Panc1 (cell line): Measurements from ENCODE around the gene ATP6V1C2. TPM values are rescaled to one million over a fixed set of nuclear protein-coding genes. Genes with fewer than 3 reads are reported as not detected.
A peak's percentile ranks its signal among the peaks of the same experiment; 100 is the strongest.

Source experiments
- ATAC-seq: fragments of 200-7000 bp; cut with Tn5 transposase; 2 replicates; pipeline ENCODE4 v1.9.1; 2020; ENCODE audit warnings: mild to moderate bottlenecking, moderate library complexity
- BruUV-seq: library from RNA; stranded (reverse); fragments of 400-500 nt; replicated peaks from 2 replicates; lab custom pipeline; 2021; lab: Mats Ljungman, UMichigan
- CTCF ChIA-PET: fragments of 300-600 bp; sonication (Branson Sonifier 250); formaldehyde crosslinking; loops from one replicate; lab custom pipeline; 2022; ENCODE audit warnings: antibody characterized with exemption; lab: Charles Lee
- POLR2A ChIA-PET: fragments of 300-600 bp; sonication (Branson Sonifier 250); formaldehyde crosslinking; loops from one replicate; lab custom pipeline; 2022; ENCODE audit warnings: antibody characterized with exemption; lab: Charles Lee
- DNase-seq: peaks from one replicate; pipeline ENCODE4 v3.0.0-alpha.2; 2010; ENCODE audit warnings: low read depth, low spot score
- H3K27ac ChIP-seq: 2 replicates; pipeline ENCODE4 v1.5.1; 2011; ENCODE audit warnings: mild to moderate bottlenecking, low read length, inconsistent platforms
- H3K27me3 ChIP-seq: fragments of 200-500 bp; sonication (Bioruptor generic); 2 replicates; pipeline ENCODE4 v1.6.0; 2014; ENCODE audit warnings: low read length, inconsistent platforms; ENCODE audit not compliant: control insufficient read depth, insufficient read depth
- H3K36me3 ChIP-seq: fragments of 200-500 bp; sonication (Bioruptor generic); 2 replicates; pipeline ENCODE4 v1.5.1; 2014; ENCODE audit warnings: inconsistent platforms, mild to moderate bottlenecking, low read length, moderate library complexity; ENCODE audit not compliant: control insufficient read depth, insufficient read depth
- H3K4me1 ChIP-seq: 2 replicates; pipeline ENCODE4 v1.5.1; 2011; ENCODE audit warnings: inconsistent platforms, mild to moderate bottlenecking, low read length, moderate library complexity; ENCODE audit not compliant: control insufficient read depth, insufficient read depth
- H3K4me3 ChIP-seq, 2 experiments: 2 replicates each; pipeline ENCODE4 v1.5.1; 2011 to 2012; ENCODE audit warnings: low read depth in 2 of 2, low read length in 2 of 2, mild to moderate bottlenecking in 2 of 2, inconsistent platforms in 1 of 2, moderate library complexity in 1 of 2
- H3K9me3 ChIP-seq: fragments of 200-500 bp; sonication (Bioruptor generic); 2 replicates; pipeline ENCODE4 v1.5.1; 2014; ENCODE audit warnings: low read depth, mild to moderate bottlenecking, inconsistent platforms, low read length, moderate library complexity; ENCODE audit not compliant: control insufficient read depth, insufficient read depth
- POLR2AphosphoS5 ChIP-seq: IDR thresholded peaks from 2 replicates; pipeline ENCODE4 v1.6.1; 2012; ENCODE audit warnings: mild to moderate bottlenecking, low read depth, low read length, moderate library complexity
- SIN3A ChIP-seq: IDR thresholded peaks from 2 replicates; pipeline ENCODE4 v1.6.1; 2012; ENCODE audit warnings: low read depth, mild to moderate bottlenecking, low read length, moderate library complexity, borderline replicate concordance; ENCODE audit not compliant: insufficient read depth
- TCF7L2 ChIP-seq: IDR thresholded peaks from 2 replicates; pipeline ENCODE4 v1.6.1; 2011; ENCODE audit warnings: mild to moderate bottlenecking, low read depth, low read length, inconsistent platforms
- in situ Hi-C: cut with HindIII; loops from 2 replicates; pipeline ENCODE4 v1.10.0; 2016; ENCODE audit warnings: low sequenced_read_pairs, low pct_unique_long_range_greater_than_20kb
- intact Hi-C: fragments of 100-400 bp; cut with micrococcal nuclease; formaldehyde crosslinking; loops from one replicate; pipeline ENCODE4 v1.10.0; 2022; ENCODE audit not compliant: unreplicated experiment
- total RNA-seq: library from RNA; stranded (reverse); gene quantifications from one replicate; pipeline ENCODE4 v1.2.1, GENCODE V29; 2021; ENCODE audit not compliant: unreplicated experiment
- TF ChIP-seq, protein P1 (sequence below), 2 experiments: IDR thresholded peaks; 2 replicates each; pipeline ENCODE4 v1.6.1; 2011 to 2012; ENCODE audit warnings: low read depth in 2 of 2, control low read depth in 1 of 2, low read length in 1 of 2, mild to moderate bottlenecking in 1 of 2, moderate library complexity in 1 of 2; ENCODE audit not compliant: insufficient read depth in 1 of 2
- TF ChIP-seq, protein P2 (sequence below): fragments of 450-650 bp; IDR thresholded peaks from 2 replicates; pipeline ENCODE4 v1.5.1; 2017; ENCODE audit warnings: mild to moderate bottlenecking

Gene ATP6V1C2
- total RNA-seq, 1 experiment from 2014 or later = 0.54 TPM

GRCh38 chr2:10787176-10787968 is 65.9 kb downstream of the ATP6V1C2 start:
- no peak for DNase-seq
- no peaks in the 10 kb centered on the region for H3K27me3 ChIP-seq
- H3K4me3 ChIP-seq = no peak overlapping the region
- H3K27ac ChIP-seq = no peak overlapping the region
- POLR2A ChIA-PET = no interaction called here
- peaks cover 5% of the 10 kb centered on the region; the same call in 1 of the 2 replicates for H3K4me1 ChIP-seq
- no peak for ATAC-seq
- peaks cover 45% of the 10 kb centered on the region for H3K36me3 ChIP-seq
- BruUV-seq = no TSS peak
- in situ Hi-C loops = no loop called here
- CTCF ChIA-PET = no interaction called here
- no peaks in the 10 kb centered on the region for H3K9me3 ChIP-seq
- TF ChIP-seq, protein P1, sequence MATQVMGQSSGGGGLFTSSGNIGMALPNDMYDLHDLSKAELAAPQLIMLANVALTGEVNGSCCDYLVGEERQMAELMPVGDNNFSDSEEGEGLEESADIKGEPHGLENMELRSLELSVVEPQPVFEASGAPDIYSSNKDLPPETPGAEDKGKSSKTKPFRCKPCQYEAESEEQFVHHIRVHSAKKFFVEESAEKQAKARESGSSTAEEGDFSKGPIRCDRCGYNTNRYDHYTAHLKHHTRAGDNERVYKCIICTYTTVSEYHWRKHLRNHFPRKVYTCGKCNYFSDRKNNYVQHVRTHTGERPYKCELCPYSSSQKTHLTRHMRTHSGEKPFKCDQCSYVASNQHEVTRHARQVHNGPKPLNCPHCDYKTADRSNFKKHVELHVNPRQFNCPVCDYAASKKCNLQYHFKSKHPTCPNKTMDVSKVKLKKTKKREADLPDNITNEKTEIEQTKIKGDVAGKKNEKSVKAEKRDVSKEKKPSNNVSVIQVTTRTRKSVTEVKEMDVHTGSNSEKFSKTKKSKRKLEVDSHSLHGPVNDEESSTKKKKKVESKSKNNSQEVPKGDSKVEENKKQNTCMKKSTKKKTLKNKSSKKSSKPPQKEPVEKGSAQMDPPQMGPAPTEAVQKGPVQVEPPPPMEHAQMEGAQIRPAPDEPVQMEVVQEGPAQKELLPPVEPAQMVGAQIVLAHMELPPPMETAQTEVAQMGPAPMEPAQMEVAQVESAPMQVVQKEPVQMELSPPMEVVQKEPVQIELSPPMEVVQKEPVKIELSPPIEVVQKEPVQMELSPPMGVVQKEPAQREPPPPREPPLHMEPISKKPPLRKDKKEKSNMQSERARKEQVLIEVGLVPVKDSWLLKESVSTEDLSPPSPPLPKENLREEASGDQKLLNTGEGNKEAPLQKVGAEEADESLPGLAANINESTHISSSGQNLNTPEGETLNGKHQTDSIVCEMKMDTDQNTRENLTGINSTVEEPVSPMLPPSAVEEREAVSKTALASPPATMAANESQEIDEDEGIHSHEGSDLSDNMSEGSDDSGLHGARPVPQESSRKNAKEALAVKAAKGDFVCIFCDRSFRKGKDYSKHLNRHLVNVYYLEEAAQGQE (IDR thresholded peaks at IDR 0.05; ENCODE audit: insufficient read depth in 1 of 2, low read depth in 2 of 2, low read length in 1 of 2) = no peak
- TF ChIP-seq, protein P2, sequence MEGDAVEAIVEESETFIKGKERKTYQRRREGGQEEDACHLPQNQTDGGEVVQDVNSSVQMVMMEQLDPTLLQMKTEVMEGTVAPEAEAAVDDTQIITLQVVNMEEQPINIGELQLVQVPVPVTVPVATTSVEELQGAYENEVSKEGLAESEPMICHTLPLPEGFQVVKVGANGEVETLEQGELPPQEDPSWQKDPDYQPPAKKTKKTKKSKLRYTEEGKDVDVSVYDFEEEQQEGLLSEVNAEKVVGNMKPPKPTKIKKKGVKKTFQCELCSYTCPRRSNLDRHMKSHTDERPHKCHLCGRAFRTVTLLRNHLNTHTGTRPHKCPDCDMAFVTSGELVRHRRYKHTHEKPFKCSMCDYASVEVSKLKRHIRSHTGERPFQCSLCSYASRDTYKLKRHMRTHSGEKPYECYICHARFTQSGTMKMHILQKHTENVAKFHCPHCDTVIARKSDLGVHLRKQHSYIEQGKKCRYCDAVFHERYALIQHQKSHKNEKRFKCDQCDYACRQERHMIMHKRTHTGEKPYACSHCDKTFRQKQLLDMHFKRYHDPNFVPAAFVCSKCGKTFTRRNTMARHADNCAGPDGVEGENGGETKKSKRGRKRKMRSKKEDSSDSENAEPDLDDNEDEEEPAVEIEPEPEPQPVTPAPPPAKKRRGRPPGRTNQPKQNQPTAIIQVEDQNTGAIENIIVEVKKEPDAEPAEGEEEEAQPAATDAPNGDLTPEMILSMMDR = peak; percentile 69
- intact Hi-C loops = no loop called here

DNA sequence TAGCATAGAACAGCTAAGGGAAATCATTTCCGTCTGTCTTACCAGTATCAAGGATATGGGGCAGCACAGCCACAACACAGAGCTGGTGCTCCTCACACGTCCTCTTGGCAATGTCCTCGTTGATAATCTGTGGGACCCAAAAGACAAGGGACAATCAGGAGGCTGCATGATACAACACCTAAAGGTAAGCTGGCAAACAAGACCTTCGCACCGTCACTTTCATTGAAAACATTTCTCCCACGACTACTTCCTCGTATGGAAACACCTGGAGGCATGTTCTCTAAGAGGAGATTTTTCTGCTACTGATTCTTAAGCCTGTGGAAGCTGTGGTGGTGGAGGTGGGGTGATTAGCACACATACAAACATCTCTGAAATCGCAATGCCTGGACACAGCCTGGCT is 67.4 kb downstream of the ATP6V1C2 start:
- intact Hi-C loops (no loop called here), in situ Hi-C loops (no loop called here)
- ATAC-seq (no peak), DNase-seq (no peak)
- H3K27ac ChIP-seq = no peak overlapping the region
- BruUV-seq = no TSS peak
- CTCF ChIA-PET = no interaction called here
- H3K4me3 ChIP-seq = no peak overlapping the region
- POLR2A ChIA-PET = interaction anchor here (0.7 kb wide), 1 partner anchor 99 kb away, joined by 5 read pairs; the partner anchor contains the start of gene NOL10
- H3K9me3 ChIP-seq = no peaks in the 10 kb centered on the region
- H3K27me3 ChIP-seq = no peaks in the 10 kb centered on the region
- TF ChIP-seq, protein P1 (IDR thresholded peaks at IDR 0.05; ENCODE audit: insufficient read depth in 1 of 2, low read depth in 2 of 2, low read length in 1 of 2) = no peak
- TF ChIP-seq SIN3A = no peak
- TF ChIP-seq TCF7L2 = no peak
- TF ChIP-seq, protein P2 = no peak
- TF ChIP-seq POLR2AphosphoS5 = no peak
- H3K36me3 ChIP-seq = peaks cover 45% of the 10 kb centered on the region
- H3K4me1 ChIP-seq = no peaks in the 10 kb centered on the region
